Activated CD8-positive, alpha-beta T cell treated with anti-CD3 and anti-CD28 coated beads for 36 hours (primary cell): ENCODE measurements around the gene DNAH3. TPM values are rescaled to one million over a fixed set of nuclear protein-coding genes. Genes with fewer than 3 reads are reported as not detected.

Experiments
- ATAC-seq: fragments of 200-7000 bp; cut with Tn5 transposase; one replicate; pipeline ENCODE4 v1.10.0; 2021; ENCODE audit warnings: mild to moderate bottlenecking, moderate library complexity
- CTCF ChIA-PET: fragments of 350-600 bp; sonication (Branson Sonifier 250); formaldehyde crosslinking; loops from one replicate; lab custom pipeline; 2021; ENCODE audit warnings: antibody characterized with exemption; lab: Charles Lee
- POLR2A ChIA-PET: fragments of 350-600 bp; sonication (Branson Sonifier 250); formaldehyde crosslinking; loops from one replicate; lab custom pipeline; 2021; ENCODE audit warnings: antibody characterized with exemption; lab: Charles Lee
- DNase-seq: peaks from one replicate; pipeline ENCODE4 v3.0.0-alpha.2; 2020
- H3K27ac Mint-ChIP-seq: one replicate; pipeline ENCODE4 v1.8.0; 2021; ENCODE audit warnings: mild to moderate bottlenecking, mixed read lengths
- H3K27me3 Mint-ChIP-seq: one replicate; pipeline ENCODE4 v1.8.0; 2021; ENCODE audit warnings: mixed read lengths
- H3K36me3 Mint-ChIP-seq: one replicate; pipeline ENCODE4 v1.8.0; 2021; ENCODE audit warnings: low read depth, mixed read lengths
- H3K4me1 Mint-ChIP-seq: one replicate; pipeline ENCODE4 v1.8.0; 2021; ENCODE audit warnings: low read depth, mixed read lengths
- H3K4me3 Mint-ChIP-seq: one replicate; pipeline ENCODE4 v1.8.0; 2021; ENCODE audit warnings: mild to moderate bottlenecking, moderate library complexity, mixed read lengths
- H3K9me3 Mint-ChIP-seq: one replicate; pipeline ENCODE4 v1.8.0; 2021; ENCODE audit warnings: mixed read lengths
- CTCF ChIP-seq: fragments of 200-600 bp; IDR thresholded peaks from one replicate; pipeline ENCODE4 v1.8.0; 2022; ENCODE audit warnings: antibody characterized with exemption, mild to moderate bottlenecking
- intact Hi-C: fragments of 100-400 bp; cut with micrococcal nuclease; formaldehyde crosslinking; loops from one replicate; pipeline ENCODE4 v1.10.0; 2022
- total RNA-seq, 2 experiments: library from RNA; stranded (reverse); gene quantifications; one replicate each; pipeline ENCODE4 v1.2.3, GENCODE V29; 2021

The DNAH3 gene
- total RNA-seq, 2 experiments from 2014 or later = 0.02 TPM; not detected in 1

- Mint-ChIP-seq H3K9me3 (peaks cover 4% of the 10 kb centered on the region), H3K4me1 (peaks cover 6% of the 10 kb centered on the region), H3K27ac (no peak overlapping the region), H3K4me3 (no peak overlapping the region), H3K27me3 (peaks cover 29% of the 10 kb centered on the region), H3K36me3 (no peaks in the 10 kb centered on the region)
- TF ChIP-seq CTCF = no peak
- intact Hi-C loops = no loop called here
- DNase-seq (no peak), ATAC-seq (no peak)
- ChIA-PET POLR2A (interaction anchor here (0.8 kb wide), 1 partner anchor 111 kb away, joined by 3 read pairs; no protein-coding TSS in a partner anchor), CTCF (no interaction called here)
Measured at GRCh38 chr16:21194771-21195301, 44.2 kb upstream of the DNAH3 start.

GRCh38 chr16:21192991-21193390 lies 42.3 kb upstream of the DNAH3 start:
- peaks cover 21% of the 10 kb centered on the region for H3K27me3 Mint-ChIP-seq
- ATAC-seq (no peak), DNase-seq (no peak)
- H3K4me1 Mint-ChIP-seq = peaks cover 6% of the 10 kb centered on the region
- H3K27ac Mint-ChIP-seq = no peak overlapping the region
- peaks cover 4% of the 10 kb centered on the region for H3K9me3 Mint-ChIP-seq
- no peaks in the 10 kb centered on the region for H3K36me3 Mint-ChIP-seq
- POLR2A ChIA-PET = interaction anchor here (1.1 kb wide), 1 partner anchor 15 kb away, joined by 3 read pairs; no protein-coding TSS in a partner anchor
- no peak for TF ChIP-seq CTCF
- intact Hi-C loops = no loop called here
- CTCF ChIA-PET = no interaction called here
- no peak overlapping the region for H3K4me3 Mint-ChIP-seq

- Mint-ChIP-seq H3K9me3 (peaks cover 4% of the 10 kb centered on the region), H3K4me3 (no peak overlapping the region), H3K36me3 (no peaks in the 10 kb centered on the region), H3K4me1 (peaks cover 9% of the 10 kb centered on the region), H3K27me3 (peaks cover 19% of the 10 kb centered on the region), H3K27ac (no peak overlapping the region)
- ATAC-seq (no peak), DNase-seq (no peak)
- ChIA-PET CTCF (interaction anchor here (1.4 kb wide), 1 partner anchor 340 kb away, joined by 3 read pairs; no protein-coding TSS in a partner anchor), POLR2A (no interaction called here)
- intact Hi-C loops = no loop called here
- TF ChIP-seq CTCF = no peak
Measured at GRCh38 chr16:21190599-21190998, 40.0 kb upstream of the DNAH3 start.

GRCh38 chr16:21190013-21190412 lies 39.4 kb upstream of the DNAH3 start:
- DNase-seq = no peak
- H3K4me3 Mint-ChIP-seq = no peak overlapping the region
- H3K27ac Mint-ChIP-seq = no peak overlapping the region
- TF ChIP-seq CTCF = no peak
- ChIA-PET CTCF (interaction anchor here (1.4 to 2.3 kb wide), 4 partner anchors 12 to 340 kb away, joined by 3 to 13 read pairs (median 10); no protein-coding TSS in a partner anchor), POLR2A (no interaction called here)
- no peak for ATAC-seq
- H3K9me3 Mint-ChIP-seq = peaks cover 8% of the 10 kb centered on the region
- peaks cover 16% of the 10 kb centered on the region for H3K27me3 Mint-ChIP-seq
- intact Hi-C loops = no loop called here
- H3K4me1 Mint-ChIP-seq = peaks cover 13% of the 10 kb centered on the region
- peaks cover under 1% of the 10 kb centered on the region for H3K36me3 Mint-ChIP-seq

GRCh38 chr16:21189311-21189710 lies 38.7 kb upstream of the DNAH3 start:
- DNase-seq (no peak), ATAC-seq (no peak)
- peaks cover 9% of the 10 kb centered on the region for H3K27me3 Mint-ChIP-seq
- peaks cover 15% of the 10 kb centered on the region for H3K4me1 Mint-ChIP-seq
- no peak overlapping the region for H3K4me3 Mint-ChIP-seq
- peaks cover 15% of the 10 kb centered on the region for H3K9me3 Mint-ChIP-seq
- peaks cover 6% of the 10 kb centered on the region for H3K36me3 Mint-ChIP-seq
- H3K27ac Mint-ChIP-seq = no peak overlapping the region
- intact Hi-C loops = loop anchor here (10.0 kb wide), 2 partner anchors 115 to 375 kb away; no protein-coding TSS in a partner anchor
- POLR2A ChIA-PET = no interaction called here
- CTCF ChIA-PET = interaction anchor here (1.1 to 2.3 kb wide), 12 partner anchors 11 to 339 kb away, joined by 3 to 13 read pairs (median 4); no protein-coding TSS in a partner anchor
- TF ChIP-seq CTCF = no peak
